OCI-M2 (cell line): Measurements from ENCODE around the gene BSND.

Experiments
- DNase-seq: peaks from one replicate; lab custom pipeline; 2025; ENCODE audit not compliant: unreplicated experiment; lab: John Stamatoyannopoulos, UW

Gene BSND

DNA sequence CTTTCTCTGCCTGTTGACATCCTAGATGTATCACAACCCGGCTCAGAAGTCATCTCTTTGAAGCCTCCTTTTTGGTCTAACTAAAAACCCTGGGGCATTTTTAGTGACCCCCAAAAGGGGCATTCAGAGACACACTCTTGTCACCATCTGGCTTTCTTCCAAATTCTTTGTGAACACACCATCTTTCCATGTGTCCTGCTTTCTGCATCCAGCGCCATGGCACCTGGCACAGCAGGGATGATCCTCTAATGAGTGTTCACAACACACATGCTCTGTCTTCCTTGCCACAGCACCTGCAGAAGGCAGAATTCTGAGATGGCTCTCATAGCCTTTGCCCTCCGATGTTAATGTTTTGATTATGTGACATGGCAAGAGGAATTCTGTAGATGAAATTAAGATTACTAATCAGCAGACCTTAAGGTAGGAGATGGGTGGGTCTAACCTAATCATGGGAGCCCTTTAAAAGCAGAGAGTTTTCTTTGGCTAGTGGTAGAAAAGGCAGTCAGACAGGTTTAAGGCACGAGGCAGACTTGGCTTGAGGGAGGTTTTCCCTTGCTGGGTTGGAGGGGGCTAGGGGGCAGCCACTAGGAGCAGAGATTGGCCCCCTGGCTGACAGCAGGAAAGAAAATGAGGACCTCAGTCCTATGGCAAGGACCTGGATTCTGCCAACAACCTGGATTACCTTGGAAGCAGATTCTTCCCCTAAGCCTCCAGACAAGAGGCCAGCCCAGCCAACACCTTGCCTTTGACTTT is 23.2 kb upstream of the BSND start:
- DNase-seq, result no peak

DNA sequence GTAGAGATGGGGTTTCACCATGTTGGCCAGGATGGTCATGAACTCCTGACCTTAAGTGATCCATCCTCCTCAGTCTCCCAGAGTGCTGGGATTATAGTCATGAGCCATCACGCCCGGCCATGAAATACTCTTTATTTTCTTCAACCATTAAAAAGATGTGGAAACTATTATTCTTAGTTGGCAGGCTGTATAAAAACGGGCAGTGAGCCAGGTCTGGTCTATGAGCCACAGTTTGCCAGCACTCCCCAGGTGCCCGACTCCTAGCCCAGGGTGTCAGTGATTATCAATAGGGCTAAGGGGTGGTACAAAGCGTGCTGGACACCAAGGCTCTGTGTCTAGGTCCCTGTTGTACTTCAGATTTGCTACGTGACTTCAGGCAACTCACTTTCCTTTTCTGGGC is 22.0 kb upstream of the BSND start:
- DNase-seq, result no peak

DNA sequence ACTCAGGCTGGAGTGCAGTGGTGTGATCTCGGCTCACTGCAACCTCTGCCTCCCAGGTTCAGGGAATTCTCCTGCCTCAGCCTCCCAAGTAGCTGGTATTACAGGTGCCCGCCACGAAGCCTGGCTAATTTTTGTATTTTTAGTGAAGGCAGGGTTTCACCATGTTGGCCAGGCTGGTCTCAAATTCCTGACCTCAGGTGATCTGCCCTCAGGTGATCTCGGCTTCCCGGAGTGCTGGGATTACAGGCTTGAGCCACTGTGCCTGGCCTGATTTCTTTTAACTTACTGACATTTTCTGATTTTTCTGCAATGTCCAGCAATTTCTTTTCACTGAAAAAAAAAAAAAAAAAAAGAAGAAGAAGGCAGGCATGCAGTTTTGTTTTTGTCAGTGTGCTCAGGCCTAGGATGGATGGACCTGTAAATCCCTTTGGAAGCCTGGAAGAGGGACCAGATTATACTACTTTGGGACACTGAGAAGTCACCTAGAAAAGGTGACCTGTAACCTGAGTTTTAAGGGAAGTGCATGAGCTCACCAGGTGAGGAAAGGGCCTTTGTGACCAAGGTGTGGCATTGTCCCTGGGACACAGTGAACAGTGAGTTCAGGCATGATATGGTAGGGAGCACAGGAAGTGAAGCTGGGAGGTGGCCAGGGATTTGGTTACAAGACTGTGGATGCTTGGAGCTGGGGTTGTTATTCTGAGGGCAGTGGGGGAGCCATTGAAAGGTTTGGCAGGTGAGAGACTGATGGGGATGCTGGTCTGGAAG is 21.0 kb upstream of the BSND start:
- DNase-seq, result no peak

DNA sequence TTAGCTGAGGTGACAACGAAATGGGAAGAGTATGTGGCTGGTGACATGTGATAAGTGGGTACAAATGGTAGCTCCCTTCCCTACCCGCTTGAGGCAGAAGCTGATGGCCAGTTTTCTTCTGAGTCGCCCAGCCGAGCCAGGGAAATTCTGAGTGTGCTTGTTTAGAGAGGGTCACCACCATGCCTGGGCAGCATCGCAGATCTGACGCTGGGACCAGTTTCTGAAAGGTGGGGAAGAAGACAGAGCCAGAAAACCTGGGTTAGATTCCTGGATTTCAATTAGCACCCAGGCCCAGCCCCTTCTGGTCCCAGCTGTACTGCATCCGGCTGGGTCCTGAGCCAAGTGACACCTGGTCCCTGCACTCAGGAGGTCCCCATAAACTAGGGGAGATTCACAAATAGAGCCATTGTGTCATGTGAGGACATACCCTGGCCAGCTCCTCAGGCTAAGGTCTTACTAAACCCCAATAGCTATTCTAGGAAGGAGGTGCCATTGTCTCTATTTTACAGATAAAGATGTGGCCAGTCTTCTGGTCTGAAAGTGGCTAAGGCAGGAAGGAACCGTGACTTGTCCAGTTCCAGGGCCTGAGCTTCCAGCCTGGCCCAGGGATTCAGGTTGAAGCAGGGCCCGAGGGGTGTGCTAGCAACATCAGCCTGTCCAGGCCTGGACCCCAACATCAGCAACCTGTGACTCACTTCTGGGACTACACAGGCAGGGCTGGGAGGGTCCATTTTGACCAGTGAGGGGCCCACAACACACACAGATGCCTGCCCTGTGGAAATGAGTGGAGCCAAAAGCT is 20.0 kb upstream of the BSND start:
- DNase-seq, result no peak

DNA sequence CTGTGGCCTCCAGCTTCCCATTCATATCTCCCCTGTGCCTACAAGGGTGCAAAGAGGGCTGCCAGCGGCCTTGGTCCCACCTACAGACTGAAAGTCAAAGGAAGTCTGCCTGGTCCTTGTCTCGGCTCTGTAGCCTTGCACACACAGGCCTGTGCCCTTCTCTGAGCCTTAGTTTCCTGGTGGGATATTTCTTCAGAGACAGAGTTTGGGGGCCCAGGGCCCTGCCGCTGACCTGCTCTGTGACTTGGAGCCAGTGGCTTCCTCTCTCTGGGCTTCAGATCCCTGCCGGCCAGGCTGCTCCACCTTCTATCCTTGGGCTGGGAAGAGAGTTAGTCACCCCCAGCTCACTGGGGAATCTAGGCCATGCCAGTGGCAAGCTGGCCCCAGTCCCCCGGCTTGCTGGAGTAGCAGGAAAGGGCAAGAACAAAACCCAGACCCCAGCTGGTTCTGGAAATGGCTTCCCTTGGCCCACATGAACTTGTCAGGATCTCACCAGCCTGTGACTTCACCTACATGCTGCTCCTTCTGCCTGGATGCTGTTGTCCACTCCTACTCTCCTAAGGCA is 19.3 kb upstream of the BSND start:
- DNase-seq, result no peak

DNA sequence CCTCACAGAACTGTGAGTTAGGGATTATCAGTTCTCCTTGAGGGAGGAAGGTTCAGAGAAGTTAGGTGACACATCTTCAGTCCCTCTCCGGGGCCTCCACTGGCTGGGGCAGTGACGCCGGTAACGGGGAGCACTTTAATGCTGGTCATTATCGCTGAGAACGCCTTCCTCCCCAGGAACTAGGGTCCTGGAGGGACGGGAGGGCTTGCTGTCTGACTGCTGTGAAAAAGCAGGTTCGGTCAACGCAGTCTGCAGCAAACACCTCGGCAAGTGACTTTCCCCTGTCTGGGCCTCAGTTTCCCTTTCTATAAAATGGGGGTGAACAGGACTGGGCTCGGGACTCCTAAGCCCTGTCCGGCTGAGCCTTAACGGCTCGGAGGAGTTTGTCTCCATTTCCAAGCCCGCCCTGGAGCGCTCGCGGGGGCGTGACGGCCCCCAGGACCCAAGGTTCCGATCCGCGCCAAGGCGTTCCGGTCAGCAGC is 18.6 kb upstream of the BSND start:
- no peak for DNase-seq

DNA sequence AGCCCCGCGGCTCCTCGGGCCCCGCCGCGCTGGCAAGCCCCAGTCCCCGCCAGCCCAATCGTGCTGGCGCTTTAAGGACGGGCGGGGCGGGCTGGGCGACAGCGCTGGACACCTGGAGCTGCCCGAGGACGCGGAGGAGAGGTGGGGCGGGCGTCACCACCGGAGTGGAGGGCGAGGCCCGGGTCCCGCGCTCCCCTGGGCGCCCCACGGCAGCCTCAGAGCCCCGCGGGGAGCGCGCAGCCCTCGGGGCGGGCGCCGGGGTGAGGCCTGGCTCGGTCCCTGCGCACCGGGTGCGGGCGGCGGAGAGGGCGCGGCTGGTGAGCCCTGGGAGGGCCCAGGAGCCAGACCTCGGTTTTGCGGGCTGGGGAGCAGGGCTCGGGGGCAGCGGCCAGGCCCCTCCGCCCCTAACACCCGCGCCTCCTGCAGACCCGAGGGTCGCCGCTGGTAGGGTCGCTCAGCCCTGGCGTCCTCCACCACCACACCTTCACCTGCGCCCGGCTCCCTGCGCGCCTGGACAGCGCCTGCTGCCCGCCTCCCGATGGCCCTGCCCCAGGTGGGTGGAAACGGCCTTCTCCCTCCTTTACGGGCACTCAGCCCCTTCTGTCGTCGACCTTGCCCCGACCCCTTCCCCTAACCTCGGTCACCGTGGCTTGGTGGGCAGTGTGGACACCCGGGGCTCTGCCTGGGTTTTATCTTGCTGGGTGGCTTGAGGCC is 18.0 kb upstream of the BSND start, which contains the start of gene TMEM61:
Gene TMEM61, plus strand, starts transcription at position 101 of the 714 bp plus-strand sequence. Its CDS starts 438 bp downstream, at position 539.
- DNase-seq, result no peak

DNA sequence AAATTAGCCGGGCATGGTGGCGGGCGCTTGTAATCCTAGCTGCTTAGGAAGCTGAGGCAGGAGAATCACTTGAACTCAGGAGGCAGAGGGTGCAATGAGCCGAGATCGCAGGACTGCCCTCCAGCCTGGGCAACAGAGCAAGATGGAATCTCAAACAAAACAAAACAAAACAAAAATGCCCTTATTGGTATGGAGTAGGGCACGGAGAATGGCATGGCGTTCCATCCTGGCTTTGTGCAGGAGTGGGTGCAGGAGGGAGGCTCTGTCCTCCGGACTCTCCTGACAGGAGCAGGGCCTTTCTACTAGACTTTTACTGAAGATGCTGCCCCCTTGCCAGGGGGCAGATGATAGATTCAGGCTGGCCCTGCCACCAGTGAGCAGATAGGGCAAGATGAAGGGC is 17.3 kb upstream of the BSND start:
- DNase-seq, result no peak

DNA sequence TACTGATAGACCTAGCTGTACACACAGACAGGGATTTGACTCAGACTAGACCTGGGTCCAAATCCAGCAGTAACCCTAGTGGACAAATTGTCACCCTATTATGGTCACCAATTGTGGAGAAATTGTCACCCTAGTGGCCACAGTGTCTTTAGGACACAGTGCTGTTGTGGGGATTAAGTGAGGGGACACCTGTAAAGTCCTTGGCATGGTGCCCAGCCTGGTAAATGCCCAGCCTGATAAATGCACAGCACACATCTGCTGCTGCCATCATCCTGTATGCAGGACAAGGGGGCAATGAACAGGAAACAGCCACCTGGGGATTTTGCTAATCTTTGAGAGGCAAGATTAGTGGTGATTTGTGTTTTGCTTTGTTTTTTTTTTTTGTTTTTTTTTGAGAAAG is 16.0 kb upstream of the BSND start:
- no peak for DNase-seq

DNA sequence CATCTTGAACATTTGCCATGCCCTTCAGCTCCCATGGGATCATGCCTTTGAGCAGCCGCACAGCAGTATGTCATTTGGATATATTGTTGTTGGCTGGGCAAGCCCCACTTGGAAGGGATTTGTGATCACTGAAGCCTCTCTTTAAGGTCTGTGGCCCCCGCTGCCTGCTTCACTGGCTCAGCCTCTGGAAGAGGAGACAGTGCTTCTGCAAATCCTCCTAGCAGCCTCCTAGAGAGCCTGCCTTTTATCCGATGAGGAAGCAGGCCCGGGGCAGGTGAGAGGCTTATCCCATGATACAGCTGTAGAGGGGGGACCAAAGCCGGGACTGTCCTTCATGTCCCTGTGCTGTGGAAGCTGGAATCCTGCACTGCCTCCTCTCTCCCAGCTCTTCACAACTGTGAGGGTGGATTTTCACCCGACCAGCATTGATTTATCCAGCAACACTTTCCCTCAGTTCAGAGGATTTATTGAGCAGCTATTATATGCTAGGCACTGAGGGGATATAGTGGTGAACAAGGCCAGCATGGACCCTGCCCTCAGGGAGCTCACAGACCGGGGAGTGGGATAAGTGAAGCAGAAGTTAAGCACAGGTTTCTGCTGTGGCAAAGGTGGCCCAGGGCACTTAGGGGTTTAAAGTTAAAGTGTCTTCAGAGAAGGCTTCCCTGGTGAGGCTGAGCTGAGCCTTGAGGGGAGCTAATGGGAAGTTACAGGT is 14.4 kb upstream of the BSND start:
- no peak for DNase-seq

DNA sequence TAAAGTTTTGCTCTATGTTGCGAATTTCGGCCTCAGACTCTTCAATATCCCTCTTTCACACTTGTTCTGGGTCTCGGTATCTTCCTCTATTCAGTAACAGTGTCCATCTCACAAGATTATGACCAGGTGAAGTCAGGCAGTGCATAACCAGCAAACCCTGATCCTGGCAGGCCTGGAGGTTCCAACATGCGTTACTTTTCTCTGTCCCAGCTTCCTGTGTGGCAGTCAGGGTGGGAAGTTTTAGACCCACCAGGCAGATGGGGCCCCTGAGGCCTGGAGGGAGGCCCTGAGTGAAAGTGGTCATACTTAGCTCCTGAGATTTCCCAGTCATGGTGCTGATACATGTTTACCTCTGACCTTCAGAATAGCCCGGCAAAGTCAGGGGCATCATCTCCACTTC is 13.2 kb upstream of the BSND start:
- DNase-seq, result no peak

DNA sequence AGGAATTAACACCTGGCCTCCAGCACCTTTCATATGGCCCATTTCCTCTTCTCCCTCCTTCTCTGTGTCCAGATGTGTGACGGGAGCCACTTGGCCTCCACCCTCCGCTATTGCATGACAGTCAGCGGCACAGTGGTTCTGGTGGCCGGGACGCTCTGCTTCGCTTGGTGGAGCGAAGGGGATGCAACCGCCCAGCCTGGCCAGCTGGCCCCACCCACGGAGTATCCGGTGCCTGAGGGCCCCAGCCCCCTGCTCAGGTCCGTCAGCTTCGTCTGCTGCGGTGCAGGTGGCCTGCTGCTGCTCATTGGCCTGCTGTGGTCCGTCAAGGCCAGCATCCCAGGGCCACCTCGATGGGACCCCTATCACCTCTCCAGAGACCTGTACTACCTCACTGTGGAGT is 12.7 kb upstream of the BSND start:
- DNase-seq, result no peak

DNA sequence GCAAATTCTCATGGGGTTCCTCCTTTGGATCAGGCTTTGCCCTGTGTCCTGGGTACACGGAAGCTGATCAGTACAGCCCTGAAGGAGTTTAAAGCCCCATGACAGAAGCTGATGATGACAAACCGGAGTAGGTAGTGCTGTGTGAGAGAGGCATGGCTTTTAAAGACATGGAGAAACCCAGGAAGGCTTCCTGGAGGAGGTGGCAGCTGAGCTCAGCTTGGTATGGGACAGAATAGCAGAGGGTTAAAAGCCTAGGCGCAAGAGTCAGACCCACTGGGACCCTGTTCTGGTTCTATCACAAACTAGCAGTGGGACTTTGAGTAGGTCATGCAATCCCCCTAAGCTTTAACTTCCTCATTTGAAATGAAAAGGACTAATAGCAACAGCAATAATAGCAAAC is 12.2 kb upstream of the BSND start:
- no peak for DNase-seq

DNA sequence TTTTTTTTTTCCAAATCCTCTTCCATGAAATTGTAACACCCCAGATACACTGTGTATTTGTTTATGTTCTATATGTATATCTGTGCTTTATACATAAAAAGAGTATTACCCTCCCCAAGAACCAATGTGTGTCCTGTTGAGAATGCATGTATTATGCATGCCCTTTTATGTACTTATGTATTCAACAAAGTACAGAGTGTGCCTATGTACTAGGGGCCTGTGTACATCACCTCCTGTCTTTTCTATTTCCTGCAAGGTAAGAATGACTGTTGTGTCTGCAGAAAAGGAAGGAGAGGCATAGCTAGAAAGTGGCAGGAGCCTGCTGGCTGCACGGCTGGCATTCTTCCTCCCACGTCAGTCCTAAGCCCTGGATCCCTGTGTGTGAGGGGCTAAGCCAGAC is 11.3 kb upstream of the BSND start:
- no peak for DNase-seq

DNA sequence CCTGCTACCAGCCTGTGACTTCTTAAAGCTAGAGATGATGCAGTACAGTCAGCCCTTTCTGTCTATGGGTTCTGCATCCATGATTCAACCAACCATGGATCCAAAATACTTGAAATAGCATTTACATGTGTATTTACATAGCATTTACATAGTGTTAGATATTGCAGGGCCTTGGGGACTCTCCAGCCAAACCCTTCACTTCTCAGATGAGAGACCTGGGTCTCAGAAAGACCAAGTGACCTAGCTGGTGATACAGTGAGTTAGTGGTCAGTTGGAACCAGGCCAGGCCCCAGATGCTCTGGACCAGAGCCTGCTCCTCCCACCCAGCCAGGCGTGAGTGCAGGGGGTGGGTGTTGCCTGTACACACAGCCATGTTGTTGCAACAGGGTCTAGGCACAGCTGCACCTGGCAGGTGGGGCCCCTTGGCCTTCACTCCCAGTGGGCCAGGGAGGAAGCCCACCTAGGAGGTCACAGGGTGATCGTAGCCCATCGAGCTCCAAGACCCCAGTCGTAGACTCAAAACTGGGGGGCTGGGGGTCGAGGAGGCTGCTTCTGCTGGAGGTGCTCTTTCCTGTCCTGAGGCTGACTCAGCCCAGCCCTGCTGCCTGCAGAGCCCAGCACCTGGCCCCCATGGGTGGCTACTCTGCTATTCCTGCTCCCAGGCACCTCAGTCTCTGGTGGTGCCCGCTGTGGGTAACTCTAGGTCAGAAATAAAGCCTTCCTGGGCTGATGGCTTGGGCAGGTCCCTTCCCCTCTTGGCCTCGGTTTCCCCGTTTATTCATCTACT is 10.6 kb upstream of the BSND start:
- no peak for DNase-seq

DNA sequence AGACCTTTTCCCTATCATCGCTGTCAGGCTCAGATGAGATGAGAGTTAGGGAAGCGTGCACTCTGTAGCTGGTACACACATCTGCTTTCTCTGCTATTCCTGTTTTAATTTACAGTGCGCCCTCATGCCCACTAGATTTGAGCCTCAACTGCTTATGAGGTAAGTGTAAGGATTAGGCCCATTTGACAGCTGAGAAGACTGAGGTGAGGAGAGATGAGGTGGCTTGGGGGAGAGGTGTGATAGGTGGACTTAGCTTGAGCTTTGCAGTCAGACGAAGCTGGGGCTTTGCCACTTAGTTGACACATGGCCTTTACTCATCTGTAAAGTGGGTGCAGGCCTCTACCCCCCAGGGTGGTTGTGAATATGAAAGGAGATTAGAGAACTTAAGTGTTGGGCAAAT is 9.8 kb upstream of the BSND start:
- no peak for DNase-seq

DNA sequence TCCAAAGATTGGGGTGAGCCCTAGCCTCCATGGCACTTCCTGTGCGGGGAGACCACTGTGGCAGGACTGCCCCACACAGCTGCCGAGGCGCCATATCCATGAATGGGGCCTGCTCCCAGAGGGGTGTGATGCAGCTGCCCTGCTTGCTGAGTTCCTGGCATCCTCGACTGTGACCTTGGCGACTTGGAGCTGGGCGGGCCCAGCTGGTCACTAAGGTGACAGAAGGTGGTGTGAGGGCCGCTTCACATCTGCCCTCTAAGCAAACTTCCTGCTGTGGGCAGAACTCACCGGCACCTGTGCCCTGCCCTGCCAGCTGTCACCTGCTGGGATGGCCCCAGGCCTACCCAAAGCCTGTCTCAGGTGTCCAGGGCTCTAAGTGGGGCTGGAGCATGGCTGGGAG is 9.3 kb upstream of the BSND start:
- no peak for DNase-seq

DNA sequence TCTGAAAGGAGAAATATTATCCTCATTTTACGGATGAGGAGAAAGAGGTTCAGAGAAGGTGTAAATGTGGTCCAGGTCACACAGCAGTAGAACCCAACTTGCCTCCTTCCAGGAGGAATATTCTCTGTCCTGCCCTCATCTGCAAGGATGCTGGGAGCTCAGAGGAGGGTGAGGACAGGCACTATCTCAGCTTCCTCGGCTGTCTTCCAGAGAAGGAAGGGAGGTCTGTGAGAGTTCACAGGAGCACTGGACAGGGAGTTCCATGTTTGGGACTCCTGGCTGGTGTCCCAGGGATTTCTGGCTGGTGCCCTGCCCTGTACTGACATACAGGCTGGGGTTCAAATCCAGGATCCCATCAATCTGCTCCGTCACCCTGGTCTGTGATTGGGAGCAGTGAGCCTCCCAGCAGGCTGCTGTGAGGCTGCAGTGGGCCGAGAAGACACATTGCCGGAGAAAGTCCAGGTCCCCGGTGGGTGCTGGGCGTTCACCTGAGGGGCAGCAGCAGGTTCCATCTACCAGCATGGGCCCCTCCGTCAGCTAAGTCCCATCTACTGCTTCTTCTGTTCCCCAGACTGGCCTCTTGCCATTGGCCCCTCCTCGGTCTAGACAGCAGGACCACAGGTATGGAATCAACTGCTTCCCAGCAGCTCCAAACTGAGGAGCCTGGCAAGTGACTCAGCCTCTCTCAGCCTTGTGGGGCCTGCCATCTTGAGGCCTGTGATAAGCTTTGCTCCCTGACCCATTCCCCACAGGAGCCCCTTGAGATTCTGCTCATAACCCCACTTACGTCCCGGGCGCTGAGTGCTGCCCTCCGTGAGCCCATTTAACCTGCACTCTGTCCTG is 8.5 kb upstream of the BSND start:
- DNase-seq, result no peak
